GM12891 (cell line): ENCODE results near the gene QSOX2.

Source experiments
- PAX5 ChIP-seq: IDR thresholded peaks from 2 replicates; pipeline ENCODE4 v1.6.1; 2011; ENCODE audit warnings: low read length, moderate library complexity, mild to moderate bottlenecking; ENCODE audit not compliant: insufficient read depth, severe bottlenecking
- POLR2A ChIP-seq: IDR thresholded peaks from 2 replicates; pipeline ENCODE4 v1.6.1; 2011; ENCODE audit warnings: low read depth, low read length, control low read depth
- POLR2AphosphoS5 ChIP-seq: IDR thresholded peaks from 2 replicates; pipeline ENCODE4 v1.6.1; 2011; ENCODE audit warnings: low read depth, low read length, control low read depth
- POU2F2 ChIP-seq: IDR thresholded peaks from 2 replicates; pipeline ENCODE4 v1.6.1; 2011; ENCODE audit warnings: low read depth, mild to moderate bottlenecking, control low read depth, low read length, moderate library complexity
- SPI1 ChIP-seq: IDR thresholded peaks from 2 replicates; pipeline ENCODE4 v1.6.1; 2011; ENCODE audit warnings: low read depth, low read length, control low read depth
- TAF1 ChIP-seq: IDR thresholded peaks from 2 replicates; pipeline ENCODE4 v1.6.1; 2011; ENCODE audit warnings: low read depth, low read length, control low read depth

- TF ChIP-seq POLR2AphosphoS5 (no peak), POLR2A (no peak), TAF1 (no peak), POU2F2 (no peak), SPI1 (no peak), PAX5 (no peak)
These were observed 9.5 kb upstream of the QSOX2 start for GRCh38 chr9:136255166-136255538.
